ENCODE measurements around the gene MEIS2.

MEIS2 gene

DNA sequence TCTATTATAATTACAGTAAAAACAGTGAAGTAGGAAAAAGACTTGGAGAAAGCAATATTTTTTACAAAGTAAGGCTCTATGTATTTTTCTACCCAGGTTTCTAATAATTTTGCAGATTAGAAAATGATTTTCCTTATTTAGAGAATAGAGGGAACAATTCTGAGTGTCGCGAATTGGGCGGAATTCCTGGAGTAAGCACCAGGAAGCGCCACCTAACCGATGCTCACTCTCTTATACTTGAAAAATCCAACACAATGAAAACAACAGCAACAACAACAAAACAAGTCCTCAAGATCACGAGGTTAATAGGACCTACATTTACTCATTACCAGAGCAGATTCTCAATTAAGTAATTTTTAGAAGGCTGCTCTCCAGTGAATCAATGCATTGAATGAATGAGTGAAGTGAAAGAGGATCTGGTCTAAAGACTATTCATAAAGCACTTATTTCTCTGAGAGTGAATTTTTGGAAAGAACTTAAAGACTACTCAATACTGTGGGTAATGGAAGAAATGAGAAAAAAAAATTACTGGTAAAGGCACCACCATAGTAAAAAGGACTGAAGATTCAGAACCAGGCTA lies 158.0 kb downstream of the MEIS2 start:
- Histone ChIP-seq H3K27me3 (ENCODE audit: insufficient read depth, low read length) (no peaks in the 10 kb centered on the region), H3K14ac (ENCODE audit: low read length) (no peak overlapping the region), H3K9ac (ENCODE audit: low read length) (no peak overlapping the region), H4K8ac (ENCODE audit: low read depth, low read length) (no peak overlapping the region), H2BK120ac (ENCODE audit: insufficient read depth, low read length, poor library complexity) (no peak overlapping the region), H3K18ac (ENCODE audit: low read length) (no peak overlapping the region), H3K23ac (ENCODE audit: low read length) (no peak overlapping the region), H2AK5ac (ENCODE audit: low read length) (no peak overlapping the region), H3K27ac (ENCODE audit: low read depth, low read length) (no peak overlapping the region), H3K9me3 (ENCODE audit: insufficient read depth, low read depth, low read length) (no peaks in the 10 kb centered on the region), H3K36me3 (ENCODE audit: control insufficient read depth in 1 of 2, insufficient read depth in 2 of 2, low read length in 2 of 2) (no peaks in the 10 kb centered on the region), H2AFZ (ENCODE audit: insufficient read depth, low read length, poor library complexity) (no peak overlapping the region), H3K4me1 (ENCODE audit: control insufficient read depth in 1 of 2, insufficient read depth in 2 of 2, low read length in 2 of 2) (no peaks in the 10 kb centered on the region), H3K4me2 (ENCODE audit: low read length) (no peak overlapping the region), H3K4ac (ENCODE audit: low read depth, low read length) (no peak overlapping the region), H3K79me1 (ENCODE audit: low read length) (no peaks in the 10 kb centered on the region), H4K12ac (ENCODE audit: low read depth, low read length) (no peak overlapping the region), H2BK12ac (ENCODE audit: low read length) (no peak overlapping the region), H3K79me2 (ENCODE audit: control insufficient read depth, insufficient read depth, low read length, poor library complexity) (no peaks in the 10 kb centered on the region), H3K4me3 (ENCODE audit: low read depth, low read length) (no peak overlapping the region), H4K91ac (ENCODE audit: low read depth, low read length) (no peak overlapping the region), H2BK5ac (ENCODE audit: low read depth, low read length, poor library complexity) (no peak overlapping the region)
- DNase-seq: no peak
- WGBS (ENCODE audit: extremely low coverage, insufficient coverage, insufficient read length): no CpG with 5 or more reads among the region's 6 CpGs

DNA sequence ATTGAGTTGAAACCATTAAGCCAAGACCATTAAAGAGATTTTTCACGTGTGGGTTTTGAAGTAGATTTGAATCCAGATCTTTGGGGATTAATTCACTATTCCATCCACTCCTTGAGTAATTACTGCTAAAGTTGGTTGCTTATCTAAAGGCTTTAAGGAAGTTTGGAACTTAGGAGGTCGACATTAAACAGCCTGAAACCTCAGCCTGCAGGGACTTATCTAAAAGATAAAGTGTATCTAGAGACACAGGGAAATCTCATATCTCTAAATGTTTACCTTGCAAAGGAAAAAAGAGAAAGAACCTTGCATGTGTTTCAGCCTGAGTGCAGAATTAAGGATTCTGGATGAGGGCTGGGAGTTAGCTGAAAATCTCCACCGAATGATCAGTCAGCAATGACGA lies 158.6 kb downstream of the MEIS2 start:
- Histone ChIP-seq H3K4me1 (ENCODE audit: control insufficient read depth in 1 of 2, insufficient read depth in 2 of 2, low read length in 2 of 2) (no peaks in the 10 kb centered on the region), H2BK5ac (ENCODE audit: low read depth, low read length, poor library complexity) (no peak overlapping the region), H3K9me3 (ENCODE audit: insufficient read depth, low read depth, low read length) (no peaks in the 10 kb centered on the region), H3K27me3 (ENCODE audit: insufficient read depth, low read length) (no peaks in the 10 kb centered on the region), H4K91ac (ENCODE audit: low read depth, low read length) (no peak overlapping the region), H3K79me2 (ENCODE audit: control insufficient read depth, insufficient read depth, low read length, poor library complexity) (no peaks in the 10 kb centered on the region), H3K9ac (ENCODE audit: low read length) (no peak overlapping the region), H4K12ac (ENCODE audit: low read depth, low read length) (no peak overlapping the region), H4K8ac (ENCODE audit: low read depth, low read length) (no peak overlapping the region), H3K23ac (ENCODE audit: low read length) (no peak overlapping the region), H3K4ac (ENCODE audit: low read depth, low read length) (no peak overlapping the region), H3K4me3 (ENCODE audit: low read depth, low read length) (no peak overlapping the region), H2AK5ac (ENCODE audit: low read length) (no peak overlapping the region), H3K27ac (ENCODE audit: low read depth, low read length) (no peak overlapping the region), H2BK120ac (ENCODE audit: insufficient read depth, low read length, poor library complexity) (no peak overlapping the region), H2BK12ac (ENCODE audit: low read length) (no peak overlapping the region), H3K4me2 (ENCODE audit: low read length) (no peak overlapping the region), H3K18ac (ENCODE audit: low read length) (no peak overlapping the region), H2AFZ (ENCODE audit: insufficient read depth, low read length, poor library complexity) (no peak overlapping the region), H3K79me1 (ENCODE audit: low read length) (no peaks in the 10 kb centered on the region), H3K36me3 (ENCODE audit: control insufficient read depth in 1 of 2, insufficient read depth in 2 of 2, low read length in 2 of 2) (no peaks in the 10 kb centered on the region), H3K14ac (ENCODE audit: low read length) (no peak overlapping the region)
- WGBS (ENCODE audit: extremely low coverage, insufficient coverage, insufficient read length): no CpG with 5 or more reads among the region's 4 CpGs
- no peak for DNase-seq

DNA sequence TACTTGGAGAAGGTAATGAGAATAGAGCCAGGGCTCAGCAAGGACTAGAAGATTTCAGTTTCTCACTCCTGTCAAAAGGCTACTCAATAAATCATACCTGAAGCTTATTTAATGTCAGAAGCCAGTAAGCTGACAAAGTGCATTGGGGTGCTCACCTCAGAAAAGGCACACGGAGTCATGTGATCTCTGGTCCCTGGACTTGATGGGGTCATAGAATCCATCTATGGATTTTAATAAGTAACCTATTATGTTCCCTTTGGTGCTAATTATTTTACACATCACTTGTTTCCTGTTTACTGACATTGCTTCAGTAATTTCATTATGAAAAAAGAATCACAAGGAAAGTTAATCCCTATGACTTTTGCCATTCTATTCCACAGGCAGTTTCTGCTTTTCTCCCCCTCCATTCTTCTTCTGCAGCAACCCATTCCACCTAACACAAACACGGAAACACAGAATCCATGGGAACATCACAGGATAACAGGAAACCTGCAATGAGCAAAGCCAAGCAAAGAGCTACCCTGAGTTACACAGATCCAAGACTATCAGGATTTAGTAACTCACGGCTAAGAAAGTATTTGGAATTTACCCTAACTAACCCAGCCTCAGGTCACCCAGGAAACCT lies 159.6 kb downstream of the MEIS2 start:
- H3K14ac ChIP-seq (ENCODE audit: low read length): no peak overlapping the region
- no peak overlapping the region for H3K4ac ChIP-seq (ENCODE audit: low read depth, low read length)
- no peak overlapping the region for H2AK5ac ChIP-seq (ENCODE audit: low read length)
- H3K27me3 ChIP-seq (ENCODE audit: insufficient read depth, low read length): no peaks in the 10 kb centered on the region
- no peak overlapping the region for H4K91ac ChIP-seq (ENCODE audit: low read depth, low read length)
- H3K18ac ChIP-seq (ENCODE audit: low read length): no peak overlapping the region
- no peak overlapping the region for H4K12ac ChIP-seq (ENCODE audit: low read depth, low read length)
- H3K4me2 ChIP-seq (ENCODE audit: low read length): no peak overlapping the region
- H3K9ac ChIP-seq (ENCODE audit: low read length): no peak overlapping the region
- WGBS (ENCODE audit: extremely low coverage, insufficient coverage, insufficient read length): no CpG with 5 or more reads among the region's 3 CpGs
- no peaks in the 10 kb centered on the region for H3K4me1 ChIP-seq (ENCODE audit: control insufficient read depth in 1 of 2, insufficient read depth in 2 of 2, low read length in 2 of 2)
- H3K23ac ChIP-seq (ENCODE audit: low read length): no peak overlapping the region
- no peak overlapping the region for H2BK12ac ChIP-seq (ENCODE audit: low read length)
- H2AFZ ChIP-seq (ENCODE audit: insufficient read depth, low read length, poor library complexity): no peak overlapping the region
- H3K9me3 ChIP-seq (ENCODE audit: insufficient read depth, low read depth, low read length): no peaks in the 10 kb centered on the region
- no peaks in the 10 kb centered on the region for H3K79me1 ChIP-seq (ENCODE audit: low read length)
- H2BK120ac ChIP-seq (ENCODE audit: insufficient read depth, low read length, poor library complexity): no peak overlapping the region
- no peak overlapping the region for H2BK5ac ChIP-seq (ENCODE audit: low read depth, low read length, poor library complexity)
- DNase-seq: no peak
- no peak overlapping the region for H3K27ac ChIP-seq (ENCODE audit: low read depth, low read length)
- H3K79me2 ChIP-seq (ENCODE audit: control insufficient read depth, insufficient read depth, low read length, poor library complexity): no peaks in the 10 kb centered on the region
- H4K8ac ChIP-seq (ENCODE audit: low read depth, low read length): no peak overlapping the region
- no peak overlapping the region for H3K4me3 ChIP-seq (ENCODE audit: low read depth, low read length)
- H3K36me3 ChIP-seq (ENCODE audit: control insufficient read depth in 1 of 2, insufficient read depth in 2 of 2, low read length in 2 of 2): no peaks in the 10 kb centered on the region

DNA sequence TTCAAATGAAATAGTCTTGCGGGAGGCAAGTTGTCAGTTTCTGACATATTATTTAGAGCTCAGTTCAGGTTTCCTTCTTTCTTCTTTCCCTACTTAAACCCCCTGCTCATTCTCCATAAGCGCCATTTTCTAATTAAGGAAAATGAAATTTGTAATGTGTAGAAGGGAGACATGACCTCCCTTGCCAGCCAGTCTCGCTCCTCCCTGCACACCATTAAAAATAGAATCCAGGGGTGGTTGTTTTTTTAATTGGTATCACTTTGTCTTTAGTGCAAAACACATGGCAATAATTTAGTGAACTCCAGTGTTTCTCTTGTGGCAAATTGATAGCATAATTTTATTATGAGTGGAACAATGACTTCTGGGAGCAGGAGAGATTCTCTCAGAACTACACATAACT lies 160.1 kb downstream of the MEIS2 start:
- Histone ChIP-seq H3K27me3 (ENCODE audit: insufficient read depth, low read length) (no peaks in the 10 kb centered on the region), H3K9ac (ENCODE audit: low read length) (no peak overlapping the region), H3K4me2 (ENCODE audit: low read length) (no peak overlapping the region), H3K79me2 (ENCODE audit: control insufficient read depth, insufficient read depth, low read length, poor library complexity) (no peaks in the 10 kb centered on the region), H3K4me3 (ENCODE audit: low read depth, low read length) (no peak overlapping the region), H2BK120ac (ENCODE audit: insufficient read depth, low read length, poor library complexity) (no peak overlapping the region), H4K12ac (ENCODE audit: low read depth, low read length) (no peak overlapping the region), H3K4ac (ENCODE audit: low read depth, low read length) (no peak overlapping the region), H4K91ac (ENCODE audit: low read depth, low read length) (no peak overlapping the region), H2AFZ (ENCODE audit: insufficient read depth, low read length, poor library complexity) (no peak overlapping the region), H3K18ac (ENCODE audit: low read length) (no peak overlapping the region), H3K9me3 (ENCODE audit: insufficient read depth, low read depth, low read length) (no peaks in the 10 kb centered on the region), H3K4me1 (ENCODE audit: control insufficient read depth in 1 of 2, insufficient read depth in 2 of 2, low read length in 2 of 2) (no peaks in the 10 kb centered on the region), H3K23ac (ENCODE audit: low read length) (no peak overlapping the region), H2BK12ac (ENCODE audit: low read length) (no peak overlapping the region), H4K8ac (ENCODE audit: low read depth, low read length) (no peak overlapping the region), H2BK5ac (ENCODE audit: low read depth, low read length, poor library complexity) (no peak overlapping the region), H3K36me3 (ENCODE audit: control insufficient read depth in 1 of 2, insufficient read depth in 2 of 2, low read length in 2 of 2) (no peaks in the 10 kb centered on the region), H2AK5ac (ENCODE audit: low read length) (no peak overlapping the region), H3K79me1 (ENCODE audit: low read length) (no peaks in the 10 kb centered on the region), H3K14ac (ENCODE audit: low read length) (no peak overlapping the region), H3K27ac (ENCODE audit: low read depth, low read length) (no peak overlapping the region)
- no peak for DNase-seq
- no CpG with 5 or more reads among the region's 3 CpGs for WGBS (ENCODE audit: extremely low coverage, insufficient coverage, insufficient read length)
